ENCODE measurements around the gene ANKRD42.
"Not testable (repeated sequence)": the region's sequence is repeated elsewhere in the genome, so short reads cannot be mapped to it uniquely, and the experiment has no call there.

The ANKRD42 gene

DNA sequence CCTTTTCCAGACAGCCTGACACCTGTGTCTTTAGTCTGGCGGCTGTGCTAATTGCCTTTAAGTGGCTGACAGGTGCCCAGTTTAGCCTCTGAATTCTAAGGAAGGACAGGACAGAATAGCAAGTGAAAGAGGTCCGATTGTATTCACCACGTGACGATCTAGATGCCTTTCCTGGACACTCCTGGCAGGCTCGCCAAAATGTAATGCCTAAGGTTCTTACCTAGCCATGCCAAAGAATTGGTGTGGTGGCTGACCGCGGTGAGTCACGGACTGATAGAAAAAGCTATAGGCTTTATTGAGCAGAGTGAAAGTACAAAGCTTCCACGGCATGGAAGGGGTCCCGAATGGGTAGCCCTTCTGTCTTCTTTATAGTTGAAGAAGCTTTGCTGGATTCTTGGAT lies 26.7 kb downstream of the ANKRD42 start:
- no peak for DNase-seq
- in situ Hi-C loops (cut with HindIII; ENCODE audit: low pct_ligation_motif_present, low pct_unique_long_range_greater_than_20kb, low sequenced_read_pairs), result no loop called here

GRCh38 chr11:83221694-83222093 lies 28.2 kb downstream of the ANKRD42 start:
- in situ Hi-C loops (cut with HindIII; ENCODE audit: low pct_ligation_motif_present, low pct_unique_long_range_greater_than_20kb, low sequenced_read_pairs), result no loop called here
- no peak for DNase-seq

GRCh38 chr11:83222499-83222898 lies 29.0 kb downstream of the ANKRD42 start:
- in situ Hi-C loops (cut with HindIII; ENCODE audit: low pct_ligation_motif_present, low pct_unique_long_range_greater_than_20kb, low sequenced_read_pairs), result no loop called here
- no peak for DNase-seq

DNA sequence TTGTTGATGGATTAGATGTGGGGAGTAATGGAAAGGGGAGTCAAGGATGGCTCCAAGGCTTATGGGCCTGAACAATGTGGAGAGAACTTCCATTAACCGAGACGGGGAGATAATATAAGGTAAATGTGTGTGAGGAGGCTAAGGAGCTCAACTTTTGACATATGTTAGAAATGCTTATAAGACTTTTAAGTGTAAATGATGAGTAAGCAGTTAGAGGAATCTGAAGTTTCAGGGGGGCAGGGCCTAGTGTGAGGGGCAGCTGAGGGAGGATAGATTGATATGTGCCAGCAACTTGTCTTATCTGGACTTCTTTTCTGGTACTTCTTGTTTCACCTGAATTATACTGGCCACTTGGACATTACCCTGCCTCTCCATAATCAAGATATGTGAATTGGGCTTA lies 29.9 kb downstream of the ANKRD42 start:
- in situ Hi-C loops (cut with HindIII; ENCODE audit: low pct_ligation_motif_present, low pct_unique_long_range_greater_than_20kb, low sequenced_read_pairs), result no loop called here
- no peak for DNase-seq

DNA sequence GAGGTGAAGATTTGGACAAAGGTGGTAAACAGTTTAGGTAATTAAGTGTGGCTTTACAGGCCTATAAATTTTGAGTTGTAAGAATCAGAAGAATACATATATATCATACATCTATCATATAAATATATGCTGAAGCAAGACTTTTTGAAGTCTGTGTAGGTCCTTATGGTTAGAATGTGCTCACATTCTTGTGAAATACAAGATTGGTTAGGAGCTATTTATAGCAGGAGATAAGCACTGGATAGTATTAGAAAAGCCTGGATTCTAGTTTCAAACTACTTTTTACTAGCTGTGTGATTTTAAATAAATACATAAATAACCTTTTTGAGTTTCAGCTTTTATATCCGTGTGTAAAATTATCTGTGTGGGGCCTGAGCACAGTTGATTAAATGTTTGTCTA lies 42.3 kb downstream of the ANKRD42 start:
- DNase-seq, result no peak
- in situ Hi-C loops (cut with HindIII; ENCODE audit: low pct_ligation_motif_present, low pct_unique_long_range_greater_than_20kb, low sequenced_read_pairs), result no loop called here

DNA sequence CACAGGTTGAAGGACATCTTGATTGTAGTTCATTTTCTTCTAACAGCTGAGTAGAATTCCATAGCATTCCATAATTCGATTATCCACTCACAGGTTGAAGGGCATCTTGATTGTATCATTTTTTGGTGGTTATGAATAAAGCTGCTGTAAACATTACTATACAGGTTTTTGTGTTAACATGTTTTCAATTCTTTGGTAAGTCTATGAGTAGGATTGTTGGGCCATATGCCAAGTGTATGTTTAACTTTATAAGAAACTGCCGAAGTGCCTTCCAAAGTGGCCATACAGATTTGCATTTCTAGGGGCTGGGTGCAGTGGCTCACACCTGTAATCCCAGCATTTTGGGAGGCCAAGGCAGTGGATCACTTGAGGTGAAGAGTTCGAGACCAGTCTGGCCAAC lies 44.6 kb downstream of the ANKRD42 start:
- in situ Hi-C loops (cut with HindIII; ENCODE audit: low pct_ligation_motif_present, low pct_unique_long_range_greater_than_20kb, low sequenced_read_pairs), result no loop called here
- DNase-seq, result no peak

DNA sequence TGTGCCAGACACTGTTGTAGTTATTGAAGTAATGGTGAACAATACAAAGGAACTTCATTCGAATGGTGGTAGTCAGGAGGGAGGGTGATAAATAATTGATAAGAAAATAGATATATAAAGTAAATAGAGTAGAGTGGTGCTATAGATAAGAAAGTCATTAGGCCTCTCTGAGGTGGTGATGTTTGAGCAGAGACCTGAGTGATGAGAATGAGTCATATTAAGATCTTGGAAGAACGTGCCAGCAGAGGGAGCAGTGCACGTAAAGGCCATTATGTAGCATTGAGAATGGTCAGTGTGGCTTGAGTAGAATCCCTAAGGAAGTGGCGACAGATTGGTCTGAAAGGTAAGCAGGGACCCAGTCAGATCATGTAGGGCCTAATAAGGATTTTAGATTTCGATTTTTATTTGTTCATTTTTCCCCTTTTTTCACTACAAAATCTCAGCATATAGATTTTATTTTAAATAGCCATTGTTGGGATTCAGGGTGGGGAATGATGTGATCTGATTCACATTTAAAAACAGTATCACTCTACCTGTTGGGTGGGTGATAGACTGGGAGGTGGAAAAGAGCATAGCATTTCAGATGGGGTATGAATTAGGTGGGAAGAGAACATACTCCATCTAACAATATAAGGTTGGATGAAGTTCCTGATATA lies 47.9 kb downstream of the ANKRD42 start:
- in situ Hi-C loops (cut with HindIII; ENCODE audit: low pct_ligation_motif_present, low pct_unique_long_range_greater_than_20kb, low sequenced_read_pairs), result no loop called here
- peak; percentile 70 for DNase-seq

DNA sequence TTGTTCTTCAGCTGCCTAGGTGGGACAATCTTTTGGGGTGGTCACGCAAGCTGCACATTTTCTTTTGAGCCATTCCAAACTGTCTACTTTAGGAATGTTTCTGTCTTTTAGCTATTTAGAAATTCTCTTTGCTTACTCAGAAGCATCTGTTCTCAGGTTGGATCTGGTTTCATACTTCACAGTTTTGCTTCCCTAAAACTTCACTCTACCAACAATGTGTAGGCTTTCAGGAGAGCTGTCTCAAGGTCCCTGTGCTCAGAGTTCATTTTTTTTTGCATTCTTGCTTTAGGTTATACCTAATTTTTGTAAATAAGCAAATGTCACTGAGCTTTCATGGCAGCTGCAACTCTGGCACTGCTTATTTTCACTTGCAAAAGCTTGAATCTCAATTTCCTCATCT lies 55.9 kb downstream of the ANKRD42 start:
- in situ Hi-C loops (cut with HindIII; ENCODE audit: low pct_ligation_motif_present, low pct_unique_long_range_greater_than_20kb, low sequenced_read_pairs), result no loop called here
- DNase-seq, result no peak

GRCh38 chr11:83249972-83250593 lies 56.6 kb downstream of the ANKRD42 start:
- in situ Hi-C loops (cut with HindIII; ENCODE audit: low pct_ligation_motif_present, low pct_unique_long_range_greater_than_20kb, low sequenced_read_pairs), result no loop called here
- peak; percentile 51 for DNase-seq

- in situ Hi-C loops (cut with HindIII; ENCODE audit: low pct_ligation_motif_present, low pct_unique_long_range_greater_than_20kb, low sequenced_read_pairs), result no loop called here
- no peak for DNase-seq
These were observed 58.8 kb downstream of the ANKRD42 start for GRCh38 chr11:83252266-83252665.

GRCh38 chr11:83252941-83253340 lies 59.4 kb downstream of the ANKRD42 start:
- DNase-seq, result no peak
- in situ Hi-C loops (cut with HindIII; ENCODE audit: low pct_ligation_motif_present, low pct_unique_long_range_greater_than_20kb, low sequenced_read_pairs), result no loop called here

- in situ Hi-C loops (cut with HindIII; ENCODE audit: low pct_ligation_motif_present, low pct_unique_long_range_greater_than_20kb, low sequenced_read_pairs), result no loop called here
- no peak for DNase-seq
These were observed 61.9 kb downstream of the ANKRD42 start for GRCh38 chr11:83255366-83255765.

DNA sequence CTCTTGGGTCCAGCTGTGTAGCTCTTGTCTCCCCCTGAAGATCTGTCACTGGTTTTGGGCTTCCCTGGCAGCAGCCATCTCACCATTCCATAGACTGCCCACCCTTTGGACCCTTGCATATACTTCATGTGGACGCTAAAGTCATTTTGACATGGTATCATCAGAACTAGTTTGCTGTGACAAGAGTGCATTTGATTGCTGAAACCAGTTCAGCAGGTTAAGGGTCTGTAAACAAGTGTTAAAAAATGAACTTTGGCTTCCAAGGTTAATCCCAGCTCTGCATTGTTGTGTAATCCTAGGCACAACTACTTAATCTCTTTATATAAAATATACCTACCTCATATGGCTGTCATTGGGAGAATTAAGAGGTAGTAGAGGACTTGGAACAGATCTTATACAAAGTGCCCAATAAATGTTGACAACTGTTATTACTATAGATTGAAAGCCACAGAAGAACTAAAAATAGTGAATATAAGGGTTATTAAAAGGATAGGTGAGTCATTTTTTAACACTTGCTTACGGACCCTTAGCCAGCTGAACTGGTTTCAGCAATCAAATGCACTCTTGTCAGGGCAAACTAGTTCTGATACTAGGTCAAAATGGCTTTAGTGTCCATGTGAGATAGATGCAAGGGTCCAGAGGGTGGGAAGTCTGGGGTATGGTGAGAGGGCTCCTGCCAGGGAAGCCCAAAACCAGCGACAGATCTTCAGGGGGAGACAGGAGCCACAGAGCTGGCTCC lies 63.3 kb downstream of the ANKRD42 start:
- DNase-seq, result no peak
- in situ Hi-C loops (cut with HindIII; ENCODE audit: low pct_ligation_motif_present, low pct_unique_long_range_greater_than_20kb, low sequenced_read_pairs), result no loop called here

- in situ Hi-C loops (cut with HindIII; ENCODE audit: low pct_ligation_motif_present, low pct_unique_long_range_greater_than_20kb, low sequenced_read_pairs), result no loop called here
- peak; percentile 89 for DNase-seq
These were observed 64.3 kb downstream of the ANKRD42 start for GRCh38 chr11:83257761-83258168.

- in situ Hi-C loops (cut with HindIII; ENCODE audit: low pct_ligation_motif_present, low pct_unique_long_range_greater_than_20kb, low sequenced_read_pairs), result no loop called here
- no peak for DNase-seq
These were observed 66.0 kb downstream of the ANKRD42 start for GRCh38 chr11:83259559-83259958.

DNA sequence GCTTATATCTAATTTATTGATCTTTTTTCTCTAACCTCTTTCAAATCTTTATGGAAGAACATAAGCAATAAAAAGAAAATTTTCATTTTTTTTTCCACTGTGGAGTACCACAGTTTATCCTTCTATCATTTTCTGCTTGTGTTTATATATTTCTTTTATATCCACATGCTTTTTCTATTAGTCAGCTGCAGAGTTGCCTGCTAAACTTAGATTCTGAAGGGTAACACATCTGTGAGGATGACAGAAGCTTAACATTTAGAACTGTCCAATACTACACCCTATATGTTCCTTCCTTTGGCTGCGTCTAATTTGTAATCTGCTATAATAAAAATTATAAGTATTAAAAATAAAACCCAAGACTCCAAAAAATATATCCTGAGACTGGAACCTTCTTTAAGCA lies 71.8 kb downstream of the ANKRD42 start:
- DNase-seq, result no peak
- in situ Hi-C loops (cut with HindIII; ENCODE audit: low pct_ligation_motif_present, low pct_unique_long_range_greater_than_20kb, low sequenced_read_pairs), result no loop called here

DNA sequence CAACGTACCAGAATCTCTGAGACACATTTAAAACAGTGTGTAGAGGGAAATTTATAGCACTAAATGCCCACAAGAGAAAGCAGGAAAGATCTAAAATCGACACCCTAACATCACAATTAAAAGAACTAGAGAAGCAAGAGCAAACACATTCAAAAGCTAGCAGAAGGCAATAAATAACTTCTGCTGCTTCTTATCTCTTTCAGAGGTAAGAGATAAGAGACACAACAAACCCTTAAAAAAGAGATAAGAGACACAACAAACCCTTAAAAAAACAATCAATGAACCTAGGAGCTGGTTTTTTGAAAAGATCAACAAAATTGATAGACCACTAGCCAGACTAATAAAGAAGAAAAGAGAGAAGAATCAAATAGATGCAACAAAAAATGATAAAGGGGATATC lies 75.6 kb downstream of the ANKRD42 start:
- in situ Hi-C loops (cut with HindIII; ENCODE audit: low pct_ligation_motif_present, low pct_unique_long_range_greater_than_20kb, low sequenced_read_pairs); DNase-seq: not testable (repeated sequence)

DNA sequence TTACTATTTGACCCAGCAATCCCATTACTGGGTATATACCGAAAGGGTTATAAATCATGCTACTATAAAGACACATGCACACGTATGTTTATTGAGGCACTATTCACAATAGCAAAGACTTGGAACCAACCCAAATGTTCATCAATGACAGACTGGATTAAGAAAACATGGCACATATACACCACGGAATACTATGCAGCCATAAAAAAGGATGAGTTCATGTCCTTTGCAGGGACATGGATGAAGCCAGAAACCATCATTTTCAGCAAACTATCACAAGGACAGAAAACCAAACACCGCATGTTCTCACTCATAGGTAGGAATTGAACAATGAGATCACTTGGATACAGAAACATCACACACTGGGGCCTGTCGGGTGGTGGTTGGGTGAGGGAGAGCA lies 78.2 kb downstream of the ANKRD42 start:
- in situ Hi-C loops (cut with HindIII; ENCODE audit: low pct_ligation_motif_present, low pct_unique_long_range_greater_than_20kb, low sequenced_read_pairs); DNase-seq: not testable (repeated sequence)

DNA sequence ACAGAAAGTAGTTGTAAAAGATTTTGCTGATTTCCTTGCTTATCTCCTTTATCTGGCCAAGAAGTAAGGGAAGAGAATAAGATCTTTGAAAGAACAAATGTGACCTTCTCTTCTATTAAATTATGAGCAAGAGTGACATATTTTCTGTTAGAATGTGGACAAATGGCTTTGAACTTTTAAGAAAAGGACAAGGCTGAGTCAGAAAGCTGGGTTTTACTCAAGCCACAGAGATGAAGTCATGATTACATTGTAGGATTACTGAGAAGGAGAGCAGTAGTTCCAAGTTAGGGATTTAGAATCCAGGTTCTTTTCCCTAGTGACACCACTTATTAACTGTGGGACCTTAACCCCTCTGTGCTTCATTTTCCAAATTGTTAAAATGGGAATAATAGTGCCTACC lies 79.1 kb downstream of the ANKRD42 start:
- DNase-seq, result peak; percentile 41
- in situ Hi-C loops (cut with HindIII; ENCODE audit: low pct_ligation_motif_present, low pct_unique_long_range_greater_than_20kb, low sequenced_read_pairs), result no loop called here

Data from ACHN (cell line).